GM21723 (cell line): ENCODE data around the gene SULT1A1.
"Not testable (repeated sequence)": the region's sequence is repeated elsewhere in the genome, so short reads cannot be mapped to it uniquely, and the experiment has no call there.

ENCODE experiments used
- ATAC-seq: cut with Tn5 transposase; IDR thresholded peaks from one replicate; pipeline ENCODE4 v1.9.1; 2021; ENCODE audit warnings: mild to moderate bottlenecking, moderate library complexity; ENCODE audit not compliant: unreplicated experiment

SULT1A1 gene

DNA sequence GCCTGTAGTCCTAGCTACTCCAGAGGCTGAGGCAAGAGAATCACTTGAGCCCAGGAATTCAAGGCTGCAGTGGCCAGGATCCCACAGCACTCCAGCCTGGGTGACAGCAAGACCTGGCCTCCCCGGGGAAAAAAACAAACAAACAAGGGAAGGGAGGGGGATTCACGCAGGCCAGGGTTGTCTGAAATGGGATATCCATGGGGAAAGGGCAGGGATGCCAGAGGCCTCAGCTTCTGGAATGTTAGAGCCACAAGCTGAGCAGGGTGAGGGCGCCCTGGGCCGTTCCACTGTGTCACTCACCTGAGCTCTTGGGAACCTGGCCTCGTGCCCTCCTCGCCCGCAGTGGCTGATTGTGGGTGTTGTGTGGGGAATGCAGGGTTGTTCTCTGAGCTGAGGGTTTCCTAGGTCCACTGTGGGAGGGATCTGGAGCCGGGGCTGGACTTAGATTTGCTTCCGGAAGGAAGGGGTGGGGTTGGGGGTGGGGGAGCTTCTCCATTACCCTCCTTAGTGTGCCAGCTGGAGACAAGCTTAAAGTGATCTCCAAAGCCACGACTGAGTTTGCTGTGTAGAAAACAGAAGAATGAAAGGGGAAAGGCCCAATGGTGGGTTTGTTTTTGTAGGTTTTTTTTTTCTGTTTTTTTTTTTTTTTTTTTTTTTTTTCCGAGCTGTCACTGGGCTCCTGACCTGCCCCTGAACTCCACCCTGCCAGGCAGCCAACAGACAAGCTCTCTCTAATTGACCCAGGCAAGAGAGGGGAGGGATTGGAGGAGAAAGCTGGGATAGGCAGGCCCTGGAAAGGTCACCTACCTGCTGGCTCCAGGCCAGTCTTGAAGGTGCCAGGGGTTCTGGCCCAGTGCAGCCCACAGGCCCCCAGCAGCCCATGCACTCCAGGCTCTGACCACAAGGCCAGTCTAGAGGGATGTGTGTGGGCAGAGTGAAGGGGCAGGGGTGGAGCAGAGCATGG is at the start of gene SULT1A1:
TSS of gene SULT1A1 (minus strand) at position 414 of the 964 bp plus-strand sequence. CDS start 1,189 bp downstream, outside the sequence.
- no peak for ATAC-seq

DNA sequence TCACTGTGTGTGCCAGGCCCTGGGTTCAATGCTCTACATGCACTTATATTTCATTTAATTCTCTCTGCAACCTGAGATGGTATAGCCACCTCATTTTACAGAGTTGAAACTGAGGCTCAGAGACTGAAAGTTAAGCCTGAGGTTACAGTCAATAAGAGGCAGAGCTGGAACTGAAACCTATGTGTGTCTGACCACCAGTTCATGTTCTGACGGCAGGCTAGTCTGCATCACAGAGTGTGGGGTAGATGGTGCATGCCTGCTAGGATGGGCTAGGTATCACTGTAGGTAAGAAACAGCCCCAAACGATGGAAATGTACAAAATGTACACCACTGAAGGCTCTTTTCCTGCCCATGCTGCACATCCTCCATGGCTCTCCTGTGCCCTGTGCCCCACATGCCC is 30.1 kb upstream of the SULT1A1 start:
- ATAC-seq: not testable (repeated sequence)

DNA sequence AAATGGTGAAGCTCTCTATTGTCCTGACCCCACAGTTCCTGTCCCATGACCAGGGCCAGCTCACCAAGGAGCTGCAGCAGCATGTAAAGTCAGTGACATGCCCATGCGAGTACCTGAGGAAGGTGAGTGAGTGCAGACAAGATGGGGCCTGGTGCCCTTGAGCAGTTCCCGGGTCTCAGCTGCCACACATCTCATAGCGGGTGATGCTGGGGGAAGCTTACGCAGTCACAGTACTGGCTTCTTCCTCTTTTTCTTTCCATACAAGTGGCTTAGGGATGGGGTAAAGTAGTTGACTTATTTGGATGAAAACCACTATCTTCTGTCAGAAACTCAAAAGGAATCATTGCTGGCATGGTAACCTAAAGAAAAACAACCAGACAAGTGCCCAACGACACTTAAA is 28.5 kb upstream of the SULT1A1 start:
- not testable (repeated sequence) for ATAC-seq

DNA sequence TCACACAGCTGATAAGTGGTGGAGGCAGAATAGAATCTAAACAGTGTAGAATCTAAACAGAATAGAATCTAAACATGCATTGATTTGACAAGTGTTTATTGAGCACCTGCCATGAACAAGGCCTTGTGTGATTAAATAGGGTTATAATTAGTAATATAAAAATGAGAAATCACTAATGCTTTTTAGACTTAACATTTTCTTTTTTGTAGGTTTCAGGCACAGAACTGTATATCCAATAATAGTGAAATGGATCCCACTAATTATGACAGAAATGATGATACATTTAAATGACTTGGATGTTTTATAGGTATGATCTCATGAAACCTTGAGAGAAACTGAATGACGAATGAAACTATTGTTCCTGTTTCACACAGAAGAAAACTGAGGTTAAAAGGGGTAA is 27.9 kb upstream of the SULT1A1 start, which contains the start of gene NPIPB8:
TSS of gene NPIPB8 (plus strand) at position 301 of the 400 bp plus-strand sequence. CDS start 296 bp downstream, outside the sequence.
- ATAC-seq: not testable (repeated sequence)

DNA sequence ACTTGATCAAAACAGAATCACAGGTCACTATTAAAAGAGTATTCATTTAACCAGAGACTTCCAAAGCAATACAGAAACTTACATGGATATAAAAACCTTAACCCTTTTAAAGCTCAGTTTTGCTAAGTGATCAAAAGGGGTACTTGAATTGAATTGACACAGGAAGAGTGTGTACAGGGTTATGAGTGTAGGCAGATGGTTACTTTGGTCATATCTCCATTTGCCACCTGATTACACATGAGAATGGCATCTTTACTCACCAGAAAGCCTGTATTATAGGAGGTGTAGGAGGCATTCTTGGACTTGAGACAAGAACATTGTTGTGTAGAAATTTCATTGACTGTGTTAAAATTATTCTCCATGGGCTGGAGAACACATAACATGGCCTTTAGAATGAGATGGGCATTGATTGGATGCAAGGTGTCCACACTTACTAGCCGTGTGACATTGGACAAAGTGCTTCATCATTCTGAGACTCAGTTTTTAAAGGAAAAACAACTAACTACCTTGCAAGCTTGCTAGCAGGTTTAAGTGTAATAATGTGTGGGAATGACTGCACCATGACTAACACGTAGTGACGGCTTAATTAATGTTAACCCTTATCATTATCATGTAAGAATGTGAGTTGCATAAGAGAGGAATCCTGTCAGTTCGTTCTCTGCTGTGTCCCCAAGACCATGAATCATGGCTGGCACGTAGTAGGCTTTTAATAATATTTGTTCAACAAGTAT is 26.4 kb upstream of the SULT1A1 start:
- not testable (repeated sequence) for ATAC-seq

DNA sequence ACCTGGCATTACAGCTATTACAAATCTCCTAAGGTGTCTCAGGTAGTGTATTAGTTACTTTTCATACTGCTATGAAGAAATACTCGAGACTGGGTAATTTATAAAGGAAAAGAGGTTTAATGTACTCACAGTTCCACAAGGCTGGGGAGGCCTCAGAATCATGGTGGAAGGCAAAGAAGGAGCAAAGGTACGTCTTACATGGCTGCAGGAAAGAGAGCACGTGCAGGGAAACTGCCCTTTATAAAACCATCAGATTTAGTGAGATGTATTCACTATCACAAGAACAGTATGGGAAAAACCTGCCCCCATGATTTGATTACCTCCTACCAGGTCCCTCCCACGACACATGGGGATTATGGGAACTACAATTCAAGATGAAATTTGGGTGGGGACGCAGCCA is 21.1 kb upstream of the SULT1A1 start:
- ATAC-seq: not testable (repeated sequence)

DNA sequence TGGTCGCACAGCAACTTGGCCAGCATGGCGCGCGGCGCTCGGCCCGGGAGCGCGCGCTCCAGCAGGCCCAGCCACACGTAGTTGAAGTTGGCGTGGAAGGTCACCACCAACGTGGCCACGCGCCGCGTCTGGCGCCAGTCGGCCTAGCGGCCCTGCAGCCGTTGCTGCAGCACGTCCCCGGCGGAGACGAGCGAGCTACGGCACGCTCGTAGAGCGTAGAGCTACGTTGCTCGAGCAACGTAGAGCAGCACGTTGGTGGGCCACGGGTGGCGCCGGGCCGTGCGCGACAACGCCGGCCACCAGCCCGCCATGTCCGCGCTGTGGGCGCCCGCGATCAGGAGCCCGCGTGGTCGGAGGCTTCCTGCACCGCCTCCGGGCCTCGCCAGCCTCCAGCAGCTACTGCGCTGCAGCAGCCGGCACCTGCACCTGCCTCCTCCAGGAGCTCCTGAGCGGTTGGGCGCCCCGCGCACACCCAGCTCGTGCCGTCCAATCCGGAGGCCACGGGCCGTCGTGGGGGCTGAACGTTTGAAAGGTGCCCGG is 13.4 kb upstream of the SULT1A1 start:
- ATAC-seq: no peak

DNA sequence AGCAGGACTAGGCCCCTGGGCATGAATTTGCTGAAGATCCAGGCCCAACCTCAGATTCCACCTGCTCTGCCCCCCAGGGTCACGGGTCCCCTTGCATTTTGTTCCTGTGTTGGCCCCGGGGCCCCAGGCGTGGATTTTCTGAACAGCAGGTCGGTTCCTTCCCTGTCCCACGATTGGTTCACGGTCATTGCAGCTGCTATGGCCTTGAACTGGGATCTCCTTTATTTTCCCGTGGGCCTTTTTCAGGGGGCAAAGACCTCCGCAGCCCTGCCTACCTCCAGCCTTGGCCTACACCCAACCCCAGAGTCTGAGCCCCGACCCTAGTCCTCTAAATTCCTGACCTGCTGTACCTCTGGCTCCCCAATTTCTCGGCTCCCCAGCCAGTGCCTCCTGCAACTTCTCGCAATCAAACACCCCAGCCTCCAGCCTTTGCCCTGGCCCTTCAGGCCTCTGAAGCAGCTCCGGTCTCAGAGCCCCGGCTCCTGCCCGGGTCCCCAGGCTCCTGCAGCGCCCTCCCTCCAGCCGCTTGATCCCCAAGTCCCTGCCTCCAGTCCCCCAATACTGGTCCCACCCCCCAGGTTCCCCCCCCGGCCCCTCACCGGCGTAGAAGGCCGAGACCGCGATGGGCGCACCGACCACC is 12.8 kb upstream of the SULT1A1 start:
- not testable (repeated sequence) for ATAC-seq

DNA sequence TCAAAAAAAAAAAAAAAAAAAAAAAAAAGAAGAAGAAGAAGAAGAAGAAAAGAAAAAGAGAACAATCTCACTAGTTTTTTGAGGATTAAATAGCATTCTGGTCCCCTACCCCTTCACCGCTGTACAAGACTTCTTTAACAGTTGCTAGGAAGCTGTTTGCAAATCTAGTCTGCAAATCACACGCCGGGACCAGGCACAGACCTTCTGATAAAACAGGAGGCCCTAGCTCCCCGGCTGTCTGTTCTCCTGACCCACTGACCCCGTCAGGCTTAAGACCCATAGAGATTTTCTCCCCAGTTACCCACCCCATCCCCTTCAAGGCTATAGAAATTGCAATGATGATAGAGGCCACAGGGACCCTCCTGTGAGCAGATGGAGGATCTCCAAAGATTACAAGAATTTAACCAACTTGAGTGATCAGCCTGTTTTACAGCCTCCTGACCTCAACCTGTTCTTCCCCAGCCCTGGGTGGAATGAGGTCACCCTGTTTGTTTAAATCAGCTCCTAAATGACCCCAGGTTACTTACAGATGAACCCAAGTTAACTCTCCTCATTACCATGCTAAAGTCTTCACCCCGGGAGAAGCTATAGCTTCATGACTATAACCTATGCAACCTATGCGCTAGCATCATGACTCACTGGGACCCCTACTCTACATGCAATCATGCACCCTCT is 11.8 kb upstream of the SULT1A1 start:
- ATAC-seq: no peak

DNA sequence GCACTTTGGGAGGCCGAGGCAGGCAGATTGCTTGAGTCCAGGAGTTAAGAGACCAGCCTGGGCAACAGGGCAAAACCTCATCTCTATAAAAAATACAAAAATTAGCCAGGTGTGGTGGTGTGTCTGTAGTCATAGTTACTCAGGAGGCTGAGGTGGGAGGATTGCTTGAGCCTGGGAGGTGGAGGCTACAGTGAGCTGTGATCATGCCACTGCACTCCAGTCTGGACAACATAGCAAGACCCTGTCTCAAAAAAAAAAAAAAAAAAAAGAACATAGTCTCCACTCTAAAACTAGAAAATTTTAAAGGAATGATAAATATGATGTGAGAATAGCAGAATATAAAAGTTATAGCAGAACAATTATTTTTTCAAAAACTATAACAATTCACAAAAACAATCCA is 10.5 kb upstream of the SULT1A1 start:
- ATAC-seq: not testable (repeated sequence)

DNA sequence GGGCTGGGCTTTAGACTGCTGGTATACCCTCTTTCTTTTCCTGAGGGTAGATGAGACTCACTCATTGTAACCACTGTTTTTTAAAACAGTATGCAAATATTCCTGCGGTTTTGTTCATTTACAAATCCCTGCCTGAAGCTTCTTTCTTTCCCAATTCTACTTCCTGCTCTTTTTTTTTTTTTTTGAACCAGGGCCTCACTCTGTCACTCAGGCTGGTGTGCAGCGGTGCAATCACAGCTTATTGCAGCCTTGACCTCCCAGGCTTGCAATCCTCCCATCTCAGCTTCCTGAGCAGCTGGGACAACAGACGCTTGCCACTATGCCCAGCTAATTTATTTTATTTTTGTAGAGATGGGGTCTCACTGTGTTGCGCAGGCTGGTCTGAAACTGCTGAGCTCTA is 8.0 kb upstream of the SULT1A1 start:
- no peak for ATAC-seq

DNA sequence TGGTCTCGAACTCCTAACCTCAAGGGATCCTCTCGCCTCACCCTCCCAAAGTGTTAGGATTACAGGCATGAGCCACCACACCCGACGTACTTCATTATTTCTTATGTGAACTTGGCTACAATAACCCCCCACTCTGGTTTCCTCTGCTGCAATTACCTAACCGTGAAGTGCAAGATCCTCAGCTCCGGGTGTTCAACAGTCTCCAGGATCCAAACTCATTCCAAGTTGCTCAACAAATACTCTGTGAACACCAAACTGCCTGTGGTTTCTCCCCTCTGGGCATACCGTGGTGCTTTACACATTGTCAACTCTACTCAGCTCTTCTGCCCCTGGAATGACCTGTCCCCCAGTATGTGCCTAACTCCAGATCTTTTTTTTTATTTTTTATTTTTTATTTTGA is 6.8 kb upstream of the SULT1A1 start:
- ATAC-seq: no peak

DNA sequence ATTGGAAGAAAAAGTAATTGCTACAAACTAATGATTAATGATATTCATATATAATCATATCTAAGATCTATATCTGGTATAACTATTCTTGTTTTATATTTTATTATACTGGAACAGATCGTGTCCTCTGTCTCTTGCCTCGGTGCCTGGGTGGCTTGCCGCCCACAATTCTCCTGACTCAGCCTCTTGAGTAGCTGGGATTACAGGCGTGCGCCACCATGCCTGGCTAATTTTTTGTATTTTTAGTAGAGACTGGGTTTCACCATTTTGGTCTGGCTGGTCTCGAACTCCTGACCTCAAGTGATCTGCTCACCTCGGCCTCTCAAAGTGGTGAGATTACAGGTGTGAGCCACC is 6.4 kb upstream of the SULT1A1 start:
- ATAC-seq: not testable (repeated sequence)

DNA sequence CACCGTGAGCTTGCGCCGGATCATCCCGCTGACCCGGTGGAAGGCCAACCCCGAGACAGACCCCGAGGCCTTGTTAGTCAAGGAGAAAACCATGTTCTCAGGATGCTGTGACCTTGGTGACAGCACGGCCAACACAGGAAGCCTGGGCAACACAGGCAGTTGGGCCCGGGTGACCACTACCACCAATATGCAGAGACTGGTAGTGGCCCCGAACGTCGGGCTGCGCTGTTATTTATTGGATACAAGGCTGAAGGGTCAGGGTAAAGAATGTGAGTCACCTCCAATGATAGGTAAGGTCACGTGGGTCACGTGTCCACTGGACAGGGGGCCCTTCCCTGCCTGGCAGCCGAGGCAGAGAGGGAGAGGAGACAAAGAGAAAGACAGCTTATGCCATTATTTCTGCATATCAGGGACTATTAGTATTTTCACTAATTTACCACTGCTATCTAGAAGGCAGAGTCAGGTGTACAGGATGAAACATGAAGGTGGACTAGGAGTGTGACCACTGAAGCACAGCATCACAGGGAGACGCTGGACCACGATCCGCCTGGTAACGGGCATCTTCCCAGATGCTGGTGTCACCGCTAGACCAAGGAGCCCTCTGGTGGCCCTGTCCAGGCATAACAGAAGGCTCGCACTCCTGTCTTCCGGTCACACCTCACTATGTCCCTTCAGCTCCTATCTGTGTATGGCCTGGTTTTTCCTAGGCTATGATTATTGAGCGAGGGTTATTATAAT is 5.8 kb upstream of the SULT1A1 start:
- not testable (repeated sequence) for ATAC-seq

DNA sequence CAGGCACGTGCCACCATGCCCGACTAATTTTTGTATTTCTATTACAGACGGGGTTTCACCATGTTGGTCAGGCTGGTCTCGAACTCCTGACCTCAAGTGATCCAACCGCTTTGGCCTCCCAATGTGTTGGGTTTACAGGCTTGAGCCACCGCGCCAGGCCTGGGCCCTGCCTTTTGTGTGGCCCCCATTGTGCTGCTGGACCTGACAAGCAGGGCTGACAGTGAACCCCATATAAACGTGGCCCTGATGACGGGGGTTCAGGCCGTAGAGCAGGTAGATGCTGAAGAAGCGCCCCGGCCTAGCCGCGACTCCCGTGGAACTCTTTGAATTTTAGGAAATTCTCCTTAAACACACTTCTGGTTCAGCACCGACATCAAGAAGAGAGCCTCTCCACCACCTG is 4.7 kb upstream of the SULT1A1 start:
- not testable (repeated sequence) for ATAC-seq

DNA sequence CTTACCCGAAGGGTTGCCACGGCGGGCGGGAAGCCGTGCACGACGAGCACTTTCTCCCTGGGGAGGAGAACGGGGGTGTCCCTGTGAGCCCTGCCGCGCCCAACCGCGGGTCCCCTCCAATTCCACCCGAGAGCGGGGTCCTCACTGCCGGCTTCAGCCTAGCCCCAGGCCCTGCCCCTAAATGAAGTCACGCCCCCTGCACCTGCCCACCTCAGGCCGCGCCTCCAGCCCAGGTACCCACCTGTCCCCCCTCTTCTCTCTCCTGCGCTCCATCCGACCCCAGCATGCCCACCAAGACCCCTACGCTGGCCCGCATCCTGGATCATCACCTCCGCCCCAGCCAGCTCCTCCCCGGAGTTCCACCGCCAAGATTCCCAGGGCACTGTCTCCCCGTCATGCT is 4.1 kb upstream of the SULT1A1 start:
- not testable (repeated sequence) for ATAC-seq

DNA sequence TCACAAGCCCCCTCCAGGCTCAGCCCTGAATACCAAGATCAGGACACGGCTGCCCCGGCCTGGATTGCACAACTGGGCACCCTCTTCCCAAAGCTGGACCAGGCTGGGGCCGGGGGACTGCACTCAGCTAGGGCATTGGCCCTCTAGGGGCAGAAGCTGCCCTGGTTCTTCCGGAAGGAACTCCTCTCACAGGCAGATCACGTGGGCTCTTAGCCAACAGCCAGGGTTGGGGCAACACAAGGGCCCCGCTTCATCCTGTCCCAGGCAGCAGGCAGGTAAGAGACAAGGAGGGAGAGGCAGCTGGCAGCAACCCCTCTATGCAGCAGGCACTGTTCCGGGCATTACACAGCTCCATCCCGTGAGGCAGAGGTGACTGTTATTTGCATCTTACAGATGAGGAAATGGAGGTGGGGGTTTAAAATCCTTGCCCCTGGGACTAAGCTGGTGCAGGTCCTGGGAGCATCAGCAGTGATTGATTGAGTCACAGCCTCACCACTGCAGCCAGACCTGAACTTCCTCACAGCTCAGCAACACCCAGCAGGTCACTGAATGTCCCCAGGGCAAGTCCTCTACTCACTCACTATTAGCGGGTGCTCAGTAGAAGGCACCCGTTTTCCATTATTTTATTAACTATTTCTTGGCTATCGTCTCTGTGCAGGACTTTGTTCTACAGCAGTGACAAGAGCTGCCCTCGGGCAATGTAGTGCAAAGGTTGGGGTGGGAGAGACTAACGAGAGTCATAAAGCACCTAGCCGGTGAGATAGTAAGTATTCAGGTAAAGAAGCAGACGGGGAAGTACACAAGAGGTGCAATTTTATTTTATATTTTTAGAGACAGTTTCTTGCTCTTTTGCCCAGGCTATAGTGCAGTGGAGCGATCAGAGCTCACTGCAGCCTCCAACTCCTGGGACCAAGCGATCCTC is 2.8 kb upstream of the SULT1A1 start:
- not testable (repeated sequence) for ATAC-seq

DNA sequence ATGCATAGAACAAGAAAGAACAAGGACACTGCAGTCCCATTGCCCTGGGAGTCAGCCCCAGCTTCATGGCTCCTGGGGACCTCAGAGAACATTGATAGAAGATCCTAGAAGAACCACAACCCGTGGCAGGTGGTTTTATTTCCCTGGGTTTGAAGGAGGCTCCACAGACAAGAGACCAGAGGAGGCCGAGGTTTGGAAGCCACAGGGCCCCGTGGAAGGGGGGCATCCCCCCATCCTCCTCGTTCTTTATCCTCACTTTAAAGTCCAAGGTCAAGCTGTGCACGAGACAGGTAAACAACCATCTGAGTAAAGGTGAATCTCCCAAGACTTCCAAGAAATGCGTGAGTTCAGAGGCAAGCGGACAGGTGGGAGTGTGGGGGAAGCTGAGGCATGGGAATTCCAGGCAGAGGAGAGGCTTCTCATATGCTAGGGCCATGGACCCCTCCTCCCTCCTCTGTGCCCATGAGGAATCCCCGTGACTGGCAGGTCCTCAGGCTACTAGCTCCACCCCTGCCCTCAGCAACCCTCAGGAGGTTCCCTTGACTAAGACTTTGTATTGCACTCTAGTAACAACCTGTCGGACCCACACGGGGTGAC is 849 bp upstream of the SULT1A1 start:
- ATAC-seq: no peak
